Neural cell (in vitro differentiated cells): ENCODE data around the gene SLC25A43. TPM values are rescaled to one million over a fixed set of nuclear protein-coding genes. Genes with fewer than 3 reads are reported as not detected.
"Not testable (repeated sequence)": the region's sequence is repeated elsewhere in the genome, so short reads cannot be mapped to it uniquely, and the experiment has no call there.

ENCODE experiments used
- H2AFZ ChIP-seq: fragments of 200-600, 300-800 bp; sonication (generic), shearing (Covaris generic); 2 replicates; pipeline ENCODE4 v1.6.0; 2014; ENCODE audit warnings: low read depth, mild to moderate bottlenecking, antibody characterized with exemption, low read length, moderate library complexity
- H3F3A ChIP-seq: fragments of 200-600 bp; shearing (Covaris generic); 2 replicates; pipeline ENCODE4 v1.6.1; 2016; ENCODE audit warnings: mild to moderate bottlenecking, moderate library complexity, mixed read lengths, antibody characterized with exemption, low read length; ENCODE audit not compliant: insufficient read depth, poor library complexity, severe bottlenecking
- H3K27ac ChIP-seq: fragments of 200-600, 300-800 bp; sonication (generic), shearing (Covaris generic); 2 replicates; pipeline ENCODE4 v1.5.1; 2014; ENCODE audit warnings: mild to moderate bottlenecking, low read length, moderate library complexity
- H3K27me3 ChIP-seq: fragments of 300-800, 200-600 bp; sonication (generic), shearing (Covaris generic); 2 replicates; pipeline ENCODE4 v1.6.0; 2014; ENCODE audit warnings: mild to moderate bottlenecking, low read depth, low read length, moderate library complexity; ENCODE audit not compliant: insufficient read depth
- H3K36me3 ChIP-seq: fragments of 300-800, 200-600 bp; sonication (generic), shearing (Covaris generic); 2 replicates; pipeline ENCODE4 v1.5.1; 2014; ENCODE audit warnings: mild to moderate bottlenecking, antibody characterized with exemption, low read length, moderate library complexity; ENCODE audit not compliant: insufficient read depth
- H3K4me2 ChIP-seq: fragments of 300-800, 200-600 bp; sonication (generic), shearing (Covaris generic); 2 replicates; pipeline ENCODE4 v1.6.0; 2014; ENCODE audit warnings: mild to moderate bottlenecking, low read length
- H3K4me3 ChIP-seq: fragments of 300-800, 200-600 bp; sonication (generic), shearing (Covaris generic); 2 replicates; pipeline ENCODE4 v1.5.1; 2014; ENCODE audit warnings: mild to moderate bottlenecking, low read length, moderate library complexity
- H3K79me2 ChIP-seq: fragments of 200-600 bp; shearing (Covaris generic); replicated peaks from 2 replicates; pipeline ENCODE4 v1.6.0; 2014; ENCODE audit warnings: mild to moderate bottlenecking, low read length, moderate library complexity; ENCODE audit not compliant: insufficient read depth
- H3K9ac ChIP-seq: fragments of 300-800, 200-600 bp; sonication (generic), shearing (Covaris generic); 2 replicates; pipeline ENCODE4 v1.6.1; 2016; ENCODE audit warnings: mild to moderate bottlenecking, low read length, mixed read lengths
- H3K9me2 ChIP-seq: fragments of 200-600 bp; shearing (Covaris generic); 2 replicates; pipeline ENCODE4 v1.6.1; 2016; ENCODE audit warnings: mild to moderate bottlenecking, low read length, mixed read lengths; ENCODE audit not compliant: insufficient read depth
- H3K9me3 ChIP-seq: fragments of 200-600, 300-800 bp; sonication (generic), shearing (Covaris generic); 2 replicates; pipeline ENCODE4 v1.6.1; 2016; ENCODE audit warnings: mild to moderate bottlenecking, mixed run types, low read length, moderate library complexity, mixed read lengths
- H4K20me1 ChIP-seq: fragments of 200-600 bp; shearing (Covaris generic); 2 replicates; pipeline ENCODE4 v1.6.1; 2016; ENCODE audit warnings: mild to moderate bottlenecking, mixed run types; ENCODE audit not compliant: insufficient read depth
- EP300 ChIP-seq: fragments of 450-650 bp; conservative IDR thresholded peaks from 2 replicates; pipeline ENCODE4 v1.6.1; 2014; ENCODE audit warnings: antibody characterized with exemption, mild to moderate bottlenecking, moderate library complexity; ENCODE audit not compliant: poor library complexity, severe bottlenecking
- EZH2 ChIP-seq: fragments of 200-600, 300-800 bp; shearing (Covaris generic), sonication (generic); IDR thresholded peaks from 2 replicates; pipeline ENCODE4 v1.6.1; 2014; ENCODE audit warnings: antibody characterized with exemption, low read length, borderline replicate concordance, mild to moderate bottlenecking; ENCODE audit not compliant: insufficient read depth, poor library complexity, severe bottlenecking
- MXI1 ChIP-seq: fragments of 450-650 bp; conservative IDR thresholded peaks from 2 replicates; pipeline ENCODE4 v1.6.1; 2014; ENCODE audit warnings: antibody characterized with exemption, mild to moderate bottlenecking; ENCODE audit not compliant: poor library complexity, severe bottlenecking
- POLR2AphosphoS5 ChIP-seq: IDR thresholded peaks from 2 replicates; pipeline ENCODE4 v1.6.1; 2012
- RAD21 ChIP-seq: fragments of 450-650 bp; conservative IDR thresholded peaks from 2 replicates; pipeline ENCODE4 v1.6.1; 2014; ENCODE audit warnings: antibody characterized with exemption, mild to moderate bottlenecking, moderate library complexity
- SMC3 ChIP-seq: fragments of 450-650 bp; conservative IDR thresholded peaks from 2 replicates; pipeline ENCODE4 v1.6.1; 2014; ENCODE audit warnings: antibody characterized with exemption, mild to moderate bottlenecking, moderate library complexity; ENCODE audit not compliant: poor library complexity
- TAF1 ChIP-seq: IDR thresholded peaks from 2 replicates; pipeline ENCODE4 v1.6.1; 2012; ENCODE audit warnings: low read depth
- polyA plus RNA-seq: library from polyadenylated mRNA; depleted of rRNA; stranded (reverse); fragments of >200 nt; gene quantifications from 2 replicates; pipeline ENCODE4 v1.2.3, GENCODE V29; 2014
- TF ChIP-seq, protein P1 (sequence below): fragments of 450-650 bp; IDR thresholded peaks from 2 replicates; pipeline ENCODE4 v1.5.1; 2014; ENCODE audit warnings: antibody characterized with exemption, mild to moderate bottlenecking, moderate library complexity; ENCODE audit not compliant: poor library complexity, severe bottlenecking
- TF ChIP-seq, protein P2 (sequence below): IDR thresholded peaks from 2 replicates; pipeline ENCODE4 v1.6.1; 2012; ENCODE audit warnings: borderline replicate concordance

The SLC25A43 gene
- polyA plus RNA-seq, 1 donor from 2014 or later: not detected

DNA sequence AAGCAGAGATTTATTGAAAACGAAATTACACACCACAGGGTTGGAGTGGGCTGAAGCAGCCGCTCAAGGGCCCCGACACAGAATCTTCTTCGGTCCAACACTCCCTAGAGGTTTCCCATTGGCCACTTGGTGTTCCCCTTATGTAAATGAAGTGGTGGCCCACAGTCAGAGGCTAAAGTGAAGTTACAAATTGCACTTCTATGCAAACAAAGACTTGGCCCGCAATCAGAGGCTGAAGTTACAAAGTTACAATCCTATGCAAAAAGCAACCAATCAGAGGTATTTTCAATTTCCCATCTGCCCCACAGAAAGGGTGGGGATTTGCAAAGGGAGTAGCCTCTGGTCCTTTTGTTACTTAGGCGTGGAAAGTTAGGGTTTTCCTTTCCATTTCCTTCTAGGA lies 35.7 kb upstream of the SLC25A43 start:
- H3K9me3 ChIP-seq: no peaks in the 10 kb centered on the region
- no peak overlapping the region for H2AFZ ChIP-seq
- no peaks in the 10 kb centered on the region for H3K79me2 ChIP-seq
- no peaks in the 10 kb centered on the region for H3K36me3 ChIP-seq
- no peak overlapping the region for H3K4me3 ChIP-seq
- H4K20me1 ChIP-seq: no peaks in the 10 kb centered on the region
- no peak overlapping the region for H3K27ac ChIP-seq
- H3K4me2 ChIP-seq: no peak overlapping the region
- H3K9ac ChIP-seq: no peak overlapping the region
- H3F3A ChIP-seq: no peaks in the 10 kb centered on the region
- no peaks in the 10 kb centered on the region for H3K27me3 ChIP-seq
- H3K9me2 ChIP-seq: no peaks in the 10 kb centered on the region
- TF ChIP-seq EZH2: no peak
- no peak for TF ChIP-seq RAD21
- TF ChIP-seq, protein P1, sequence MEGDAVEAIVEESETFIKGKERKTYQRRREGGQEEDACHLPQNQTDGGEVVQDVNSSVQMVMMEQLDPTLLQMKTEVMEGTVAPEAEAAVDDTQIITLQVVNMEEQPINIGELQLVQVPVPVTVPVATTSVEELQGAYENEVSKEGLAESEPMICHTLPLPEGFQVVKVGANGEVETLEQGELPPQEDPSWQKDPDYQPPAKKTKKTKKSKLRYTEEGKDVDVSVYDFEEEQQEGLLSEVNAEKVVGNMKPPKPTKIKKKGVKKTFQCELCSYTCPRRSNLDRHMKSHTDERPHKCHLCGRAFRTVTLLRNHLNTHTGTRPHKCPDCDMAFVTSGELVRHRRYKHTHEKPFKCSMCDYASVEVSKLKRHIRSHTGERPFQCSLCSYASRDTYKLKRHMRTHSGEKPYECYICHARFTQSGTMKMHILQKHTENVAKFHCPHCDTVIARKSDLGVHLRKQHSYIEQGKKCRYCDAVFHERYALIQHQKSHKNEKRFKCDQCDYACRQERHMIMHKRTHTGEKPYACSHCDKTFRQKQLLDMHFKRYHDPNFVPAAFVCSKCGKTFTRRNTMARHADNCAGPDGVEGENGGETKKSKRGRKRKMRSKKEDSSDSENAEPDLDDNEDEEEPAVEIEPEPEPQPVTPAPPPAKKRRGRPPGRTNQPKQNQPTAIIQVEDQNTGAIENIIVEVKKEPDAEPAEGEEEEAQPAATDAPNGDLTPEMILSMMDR: no peak

DNA sequence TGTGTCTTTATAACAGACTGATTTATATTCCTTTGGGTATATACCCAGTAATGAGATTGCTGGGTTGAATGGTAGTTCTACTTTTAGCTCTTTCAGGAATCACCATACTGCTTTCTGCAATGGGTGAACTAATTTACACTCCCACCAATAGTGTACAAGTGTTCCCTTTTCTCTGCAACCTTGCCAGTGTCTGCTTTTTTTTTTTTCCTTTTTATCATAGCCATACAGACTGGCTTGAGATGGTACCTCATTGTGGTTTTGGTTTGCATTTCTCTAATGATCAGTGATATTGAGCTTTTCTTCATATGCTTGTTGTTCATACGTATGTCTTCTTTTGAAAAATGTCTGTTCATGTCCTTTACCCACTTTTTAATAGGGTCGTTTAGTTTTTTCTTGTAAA lies 27.3 kb upstream of the SLC25A43 start:
- H2AFZ ChIP-seq: not testable (repeated sequence)

DNA sequence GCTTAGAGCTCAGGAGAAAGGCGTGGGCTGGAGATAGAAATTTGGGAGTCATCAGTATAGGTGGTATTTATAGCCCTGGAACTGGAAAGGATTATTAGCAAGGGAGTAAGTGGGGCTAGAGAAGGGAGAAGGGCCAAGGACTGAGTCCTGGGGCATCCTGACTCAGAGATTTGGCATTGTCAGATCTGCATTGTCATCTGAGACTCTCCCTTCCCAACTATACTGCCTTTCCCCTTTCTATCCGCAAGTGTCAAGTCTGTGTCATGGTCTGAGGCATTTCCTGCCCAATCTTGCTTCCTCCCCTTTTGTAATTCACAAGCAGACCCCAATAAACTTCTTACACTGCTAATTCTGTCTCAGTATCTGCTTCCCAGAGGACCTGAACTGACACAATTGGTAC lies 24.4 kb upstream of the SLC25A43 start:
- Histone ChIP-seq H3F3A (no peaks in the 10 kb centered on the region), H3K4me2 (no peak overlapping the region), H3K9me2 (no peaks in the 10 kb centered on the region), H3K79me2 (no peaks in the 10 kb centered on the region), H3K4me3 (no peak overlapping the region), H3K27ac (no peak overlapping the region), H3K9me3 (no peaks in the 10 kb centered on the region), H2AFZ (no peak overlapping the region), H3K9ac (no peak overlapping the region), H4K20me1 (no peaks in the 10 kb centered on the region), H3K27me3 (no peaks in the 10 kb centered on the region), H3K36me3 (no peaks in the 10 kb centered on the region)
- no peak for TF ChIP-seq TAF1
- TF ChIP-seq EZH2: no peak
- no peak for TF ChIP-seq SMC3
- TF ChIP-seq, protein P1: no peak
- no peak for TF ChIP-seq POLR2AphosphoS5
- TF ChIP-seq, protein P2, sequence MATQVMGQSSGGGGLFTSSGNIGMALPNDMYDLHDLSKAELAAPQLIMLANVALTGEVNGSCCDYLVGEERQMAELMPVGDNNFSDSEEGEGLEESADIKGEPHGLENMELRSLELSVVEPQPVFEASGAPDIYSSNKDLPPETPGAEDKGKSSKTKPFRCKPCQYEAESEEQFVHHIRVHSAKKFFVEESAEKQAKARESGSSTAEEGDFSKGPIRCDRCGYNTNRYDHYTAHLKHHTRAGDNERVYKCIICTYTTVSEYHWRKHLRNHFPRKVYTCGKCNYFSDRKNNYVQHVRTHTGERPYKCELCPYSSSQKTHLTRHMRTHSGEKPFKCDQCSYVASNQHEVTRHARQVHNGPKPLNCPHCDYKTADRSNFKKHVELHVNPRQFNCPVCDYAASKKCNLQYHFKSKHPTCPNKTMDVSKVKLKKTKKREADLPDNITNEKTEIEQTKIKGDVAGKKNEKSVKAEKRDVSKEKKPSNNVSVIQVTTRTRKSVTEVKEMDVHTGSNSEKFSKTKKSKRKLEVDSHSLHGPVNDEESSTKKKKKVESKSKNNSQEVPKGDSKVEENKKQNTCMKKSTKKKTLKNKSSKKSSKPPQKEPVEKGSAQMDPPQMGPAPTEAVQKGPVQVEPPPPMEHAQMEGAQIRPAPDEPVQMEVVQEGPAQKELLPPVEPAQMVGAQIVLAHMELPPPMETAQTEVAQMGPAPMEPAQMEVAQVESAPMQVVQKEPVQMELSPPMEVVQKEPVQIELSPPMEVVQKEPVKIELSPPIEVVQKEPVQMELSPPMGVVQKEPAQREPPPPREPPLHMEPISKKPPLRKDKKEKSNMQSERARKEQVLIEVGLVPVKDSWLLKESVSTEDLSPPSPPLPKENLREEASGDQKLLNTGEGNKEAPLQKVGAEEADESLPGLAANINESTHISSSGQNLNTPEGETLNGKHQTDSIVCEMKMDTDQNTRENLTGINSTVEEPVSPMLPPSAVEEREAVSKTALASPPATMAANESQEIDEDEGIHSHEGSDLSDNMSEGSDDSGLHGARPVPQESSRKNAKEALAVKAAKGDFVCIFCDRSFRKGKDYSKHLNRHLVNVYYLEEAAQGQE: no peak
- TF ChIP-seq MXI1: no peak
- TF ChIP-seq RAD21: no peak
- TF ChIP-seq EP300: no peak

More for the DNA sequence above, 27.3 kb upstream of the SLC25A43 start:
- not testable (repeated sequence) for H3K9me3 ChIP-seq, H3K9me2 ChIP-seq, H3K4me3 ChIP-seq, H3F3A ChIP-seq, H3K79me2 ChIP-seq, H3K4me2 ChIP-seq, H3K27ac ChIP-seq, H3K36me3 ChIP-seq, H3K27me3 ChIP-seq, H4K20me1 ChIP-seq, H3K9ac ChIP-seq
